Transverse colon (tissue), 4 donors: Measurements from ENCODE around the gene DPY19L3.

ENCODE experiments used
- EP300 ChIP-seq: sonication (generic); formaldehyde crosslinking; IDR thresholded peaks from one replicate; pipeline ENCODE4 v1.6.1; 2017; ENCODE audit warnings: antibody characterized with exemption, low read depth
- POLR2A ChIP-seq: fragments of 450-650 bp; IDR thresholded peaks from one replicate; pipeline ENCODE4 v1.6.1; 2016; ENCODE audit warnings: antibody characterized with exemption, mild to moderate bottlenecking, moderate library complexity
- POLR2AphosphoS5 ChIP-seq, 3 donors: sonication (generic); formaldehyde crosslinking; IDR thresholded peaks; one replicate each; pipeline ENCODE4 v1.6.1; 2016; ENCODE audit warnings: antibody characterized with exemption in 3 of 3
- TF ChIP-seq, protein P1 (sequence below), 5 experiments: fragments of 200-600 bp in 3 of 5; fragments of 450-650 bp in 2 of 5; sonication (generic) in 3 of 5; IDR thresholded peaks; 1 replicate in 2 of 5; 2 replicates in 3 of 5; pipeline ENCODE4 v1.5.1; 2016 to 2017; ENCODE audit warnings: antibody characterized with exemption in 5 of 5, inconsistent platforms in 3 of 5, mild to moderate bottlenecking in 2 of 5, moderate library complexity in 1 of 5

DNA sequence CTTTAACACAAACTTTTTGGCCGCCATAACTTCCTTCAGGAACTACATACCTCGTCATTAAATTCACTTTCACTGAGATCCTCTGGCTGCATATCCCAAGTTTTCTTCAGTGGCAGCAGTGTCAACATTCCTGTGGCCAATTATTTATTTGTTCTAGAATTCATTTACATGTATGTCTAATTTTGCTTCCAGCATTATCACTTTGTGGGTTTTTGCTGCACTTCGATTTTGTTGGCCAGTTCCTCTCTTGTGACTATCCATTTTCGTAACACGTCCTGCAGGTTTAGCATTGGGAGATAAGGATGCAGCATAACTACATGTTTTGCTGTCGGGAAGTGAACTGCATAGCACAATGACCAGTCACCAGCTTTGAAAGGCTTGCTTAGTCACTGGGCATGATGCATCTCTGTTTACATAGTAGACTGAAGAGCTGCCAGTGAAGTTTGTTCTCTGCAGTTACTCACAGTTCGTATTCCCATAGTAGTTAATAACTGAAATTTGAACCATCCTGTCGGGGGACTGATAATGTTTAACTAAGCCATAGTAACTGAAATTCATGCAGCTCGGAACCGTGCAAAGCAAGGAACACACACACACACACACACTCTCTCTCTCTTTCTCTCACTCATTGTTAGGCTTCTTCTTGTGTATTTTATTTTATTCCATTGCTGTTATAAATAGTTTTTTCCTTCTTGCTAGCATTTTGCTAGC, 31.8 kb upstream of the DPY19L3 start:
- TF ChIP-seq, protein P1, sequence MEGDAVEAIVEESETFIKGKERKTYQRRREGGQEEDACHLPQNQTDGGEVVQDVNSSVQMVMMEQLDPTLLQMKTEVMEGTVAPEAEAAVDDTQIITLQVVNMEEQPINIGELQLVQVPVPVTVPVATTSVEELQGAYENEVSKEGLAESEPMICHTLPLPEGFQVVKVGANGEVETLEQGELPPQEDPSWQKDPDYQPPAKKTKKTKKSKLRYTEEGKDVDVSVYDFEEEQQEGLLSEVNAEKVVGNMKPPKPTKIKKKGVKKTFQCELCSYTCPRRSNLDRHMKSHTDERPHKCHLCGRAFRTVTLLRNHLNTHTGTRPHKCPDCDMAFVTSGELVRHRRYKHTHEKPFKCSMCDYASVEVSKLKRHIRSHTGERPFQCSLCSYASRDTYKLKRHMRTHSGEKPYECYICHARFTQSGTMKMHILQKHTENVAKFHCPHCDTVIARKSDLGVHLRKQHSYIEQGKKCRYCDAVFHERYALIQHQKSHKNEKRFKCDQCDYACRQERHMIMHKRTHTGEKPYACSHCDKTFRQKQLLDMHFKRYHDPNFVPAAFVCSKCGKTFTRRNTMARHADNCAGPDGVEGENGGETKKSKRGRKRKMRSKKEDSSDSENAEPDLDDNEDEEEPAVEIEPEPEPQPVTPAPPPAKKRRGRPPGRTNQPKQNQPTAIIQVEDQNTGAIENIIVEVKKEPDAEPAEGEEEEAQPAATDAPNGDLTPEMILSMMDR (IDR thresholded peaks at IDR 0.05) = no peak
- no peak for TF ChIP-seq POLR2A
- peak; percentile 73 to 86 (median 85) for TF ChIP-seq POLR2AphosphoS5 (IDR thresholded peaks at IDR 0.05)
- TF ChIP-seq EP300 = peak; percentile 63
